IMR-90 (cell line): ENCODE measurements around the gene FOXA2. TPM values are rescaled to one million over a fixed set of nuclear protein-coding genes. Genes with fewer than 3 reads are reported as not detected.

Experiments
- ATAC-seq: fragments of 200-7000 bp; cut with Tn5 transposase; 2 replicates; pipeline ENCODE4 v1.9.1; 2020; ENCODE audit warnings: low read depth, mild to moderate bottlenecking, moderate library complexity
- BruUV-seq: library from RNA; stranded (reverse); fragments of 400-500 nt; replicated peaks from 2 replicates; lab custom pipeline; 2021; lab: Mats Ljungman, UMichigan
- CTCF ChIA-PET: fragments of 300-600 bp; formaldehyde crosslinking; extraction: SDS; loops from one replicate; lab custom pipeline; 2021; ENCODE audit warnings: antibody characterized with exemption; lab: Yijun Ruan, JAX
- POLR2A ChIA-PET: fragments of 300-600 bp; sonication (Branson Sonifier 250); formaldehyde crosslinking; loops from one replicate; lab custom pipeline; 2022; ENCODE audit warnings: antibody characterized with exemption; ENCODE audit not compliant: unreplicated experiment; lab: Charles Lee
- DNase-seq: peaks from one replicate; pipeline ENCODE4 v3.0.0; 2013
- H2AFZ ChIP-seq: replicated peaks from 2 replicates; pipeline ENCODE3; 2013; ENCODE audit warnings: low read length, mild to moderate bottlenecking; ENCODE audit not compliant: poor library complexity
- H2AK5ac ChIP-seq: 2 replicates; pipeline ENCODE4 v1.6.1; 2013; ENCODE audit warnings: low read depth, low read length, inconsistent platforms
- H2AK9ac ChIP-seq: replicated peaks from 2 replicates; pipeline ENCODE3; 2013; ENCODE audit warnings: mild to moderate bottlenecking, low read depth, low read length, moderate library complexity; ENCODE audit not compliant: poor library complexity
- H2BK120ac ChIP-seq: 2 replicates; pipeline ENCODE4 v1.6.1; 2013; ENCODE audit warnings: low read depth, low read length, inconsistent platforms
- H2BK15ac ChIP-seq: 3 replicates; pipeline ENCODE4 v1.6.1; 2013; ENCODE audit warnings: low read depth, low read length, inconsistent platforms
- H2BK20ac ChIP-seq: 2 replicates; pipeline ENCODE4 v1.6.1; 2013; ENCODE audit warnings: low read depth, mild to moderate bottlenecking, inconsistent platforms, low read length, moderate library complexity
- H2BK5ac ChIP-seq: 2 replicates; pipeline ENCODE4 v1.6.1; 2013; ENCODE audit warnings: mild to moderate bottlenecking, low read depth, low read length, inconsistent platforms; ENCODE audit not compliant: poor library complexity, severe bottlenecking
- H3K14ac ChIP-seq: replicated peaks from 2 replicates; pipeline ENCODE4 v1.6.1; 2013; ENCODE audit warnings: low read depth, low read length, inconsistent platforms
- H3K18ac ChIP-seq: 2 replicates; pipeline ENCODE4 v1.6.1; 2013; ENCODE audit warnings: low read depth, low read length, control low read depth
- H3K23ac ChIP-seq: 2 replicates; pipeline ENCODE4 v1.6.1; 2013; ENCODE audit warnings: low read depth, low read length, inconsistent platforms
- H3K27ac ChIP-seq: 2 replicates; pipeline ENCODE4 v1.5.1; 2013; ENCODE audit warnings: mild to moderate bottlenecking, control low read depth, low read length; ENCODE audit not compliant: insufficient read depth
- H3K27me3 ChIP-seq: 2 replicates; pipeline ENCODE4 v1.6.1; 2013; ENCODE audit warnings: low read length; ENCODE audit not compliant: control insufficient read depth, insufficient read depth
- H3K36me3 ChIP-seq: 2 replicates; pipeline ENCODE4 v1.6.1; 2013; ENCODE audit warnings: low read length, mixed read lengths; ENCODE audit not compliant: control insufficient read depth, insufficient read depth
- H3K4ac ChIP-seq: 2 replicates; pipeline ENCODE4 v1.6.1; 2013; ENCODE audit warnings: low read depth, low read length, inconsistent platforms
- H3K4me1 ChIP-seq: 2 replicates; pipeline ENCODE4 v1.6.1; 2013; ENCODE audit warnings: low read length, mixed read lengths; ENCODE audit not compliant: control insufficient read depth, insufficient read depth
- H3K4me2 ChIP-seq: 2 replicates; pipeline ENCODE4 v1.6.1; 2013; ENCODE audit warnings: low read depth, mild to moderate bottlenecking, control low read depth, low read length, moderate library complexity
- H3K4me3 ChIP-seq: 2 replicates; pipeline ENCODE4 v1.5.1; 2013; ENCODE audit warnings: low read depth, mild to moderate bottlenecking, control low read depth, low read length, moderate library complexity; ENCODE audit not compliant: insufficient read depth
- H3K56ac ChIP-seq: 2 replicates; pipeline ENCODE4 v1.6.1; 2013; ENCODE audit warnings: low read length, inconsistent platforms; ENCODE audit not compliant: insufficient read depth; ENCODE audit errors: extremely low read depth
- H3K79me1 ChIP-seq, 2 experiments: 2 replicates each; pipeline ENCODE4 v1.6.1; 2013; ENCODE audit warnings: low read length in 2 of 2, inconsistent platforms in 1 of 2, low read depth in 1 of 2
- H3K9ac ChIP-seq: 2 replicates; pipeline ENCODE4 v1.6.1; 2013; ENCODE audit warnings: low read depth, low read length, control low read depth
- H3K9me1 ChIP-seq: 2 replicates; pipeline ENCODE4 v1.6.1; 2013; ENCODE audit warnings: low read length, inconsistent platforms; ENCODE audit not compliant: insufficient read depth
- H3K9me3 ChIP-seq: 2 replicates; pipeline ENCODE4 v1.6.1; 2013; ENCODE audit warnings: low read length; ENCODE audit not compliant: control insufficient read depth, insufficient read depth
- H4K20me1 ChIP-seq: 2 replicates; pipeline ENCODE4 v1.6.1; 2013; ENCODE audit warnings: low read length, inconsistent platforms; ENCODE audit not compliant: insufficient read depth
- H4K5ac ChIP-seq: 2 replicates; pipeline ENCODE4 v1.6.1; 2013; ENCODE audit warnings: mild to moderate bottlenecking, low read depth, low read length, control low read depth
- H4K8ac ChIP-seq, 2 experiments: 2 replicates each; pipeline ENCODE4 v1.6.1; 2013; ENCODE audit warnings: low read depth in 2 of 2, low read length in 2 of 2, control low read depth in 1 of 2, inconsistent platforms in 1 of 2
- H4K91ac ChIP-seq: 2 replicates; pipeline ENCODE4 v1.6.1; 2013; ENCODE audit warnings: low read depth, low read length, inconsistent platforms; ENCODE audit not compliant: insufficient read depth
- MXI1 ChIP-seq: IDR thresholded peaks from 2 replicates; pipeline ENCODE4 v1.6.1; 2012; ENCODE audit warnings: low read depth, mild to moderate bottlenecking, low read length, moderate library complexity, borderline replicate concordance
- RAD21 ChIP-seq: IDR thresholded peaks from 2 replicates; pipeline ENCODE4 v1.6.1; 2012; ENCODE audit warnings: low read length, improper control_type of control experiment
- WGBS, 2 experiments: methylation state at CpG; one replicate each; pipeline versions ENCODE4 v1.1.5 to v1.1.7; 2013; ENCODE audit warnings: missing lambda C conversion rate in 2 of 2; ENCODE audit not compliant: insufficient read length in 1 of 2; ENCODE audit errors: extremely low coverage in 2 of 2; 5-methylcytosine and 5-hydroxymethylcytosine counted together
- dilution Hi-C: fragments of 300-500 bp; cut with HindIII; formaldehyde crosslinking; loops from one replicate; pipeline ENCODE4 v1.14.3; 2018; ENCODE audit warnings: low sequenced_read_pairs; ENCODE audit not compliant: unreplicated experiment
- in situ Hi-C: fragments of 300-500 bp; cut with MboI; formaldehyde crosslinking; loops from 3 replicates; pipeline ENCODE4 v1.14.3; 2019; ENCODE audit warnings: low sequenced_read_pairs, inconsistent platforms, mixed read lengths
- intact Hi-C: fragments of 100-400 bp; cut with micrococcal nuclease; formaldehyde crosslinking; loops from 2 replicates; pipeline ENCODE4 v1.10.0; 2022
- polyA plus RNA-seq, 3 experiments: library from polyadenylated mRNA; depleted of rRNA; stranded (reverse); fragments of >200 nt; gene quantifications; 2 replicates each; pipeline ENCODE4 v1.2.3, GENCODE V29; 2012; ENCODE audit warnings: low replicate concordance in 1 of 3
- total RNA-seq: library from RNA; depleted of rRNA; stranded (reverse); fragments of >200 nt; gene quantifications from 2 replicates; pipeline ENCODE4 v1.2.3, GENCODE V29; 2012

FOXA2 gene
- total and polyA plus RNA-seq, 2 of the 4 experiments (the other 2 are of a cell fraction): not detected

GRCh38 chr20:22586645-22587310 is 2.4 kb upstream of the FOXA2 start:
- no peaks in the 10 kb centered on the region for H3K36me3 ChIP-seq
- H2BK5ac ChIP-seq: no peak overlapping the region
- TF ChIP-seq MXI1 (no peak), RAD21 (peak; percentile 14; the same call in 1 of the 2 replicates)
- intact Hi-C loops (no loop called here), dilution Hi-C loops (no loop called here), in situ Hi-C loops (no loop called here)
- no peak overlapping the region for H3K14ac ChIP-seq
- no peak overlapping the region for H3K4me2 ChIP-seq
- ATAC-seq (no peak), DNase-seq (no peak)
- H3K27me3 ChIP-seq: peaks cover 59% of the 10 kb centered on the region
- no peak overlapping the region for H3K56ac ChIP-seq
- no peak overlapping the region for H2BK15ac ChIP-seq
- no peaks in the 10 kb centered on the region for H3K4me1 ChIP-seq
- no peak overlapping the region for H3K23ac ChIP-seq
- H3K79me1 ChIP-seq: no peaks in the 10 kb centered on the region
- no peak overlapping the region for H3K9ac ChIP-seq
- no peak overlapping the region for H3K4me3 ChIP-seq
- H3K4ac ChIP-seq: no peak overlapping the region
- H2AK5ac ChIP-seq: no peak overlapping the region
- ChIA-PET POLR2A (no interaction called here), CTCF (no interaction called here)
- no peaks in the 10 kb centered on the region for H3K9me1 ChIP-seq
- H4K20me1 ChIP-seq: no peaks in the 10 kb centered on the region
- peaks cover 2% of the 10 kb centered on the region; the same call in 1 of the 2 replicates for H3K9me3 ChIP-seq
- no peak overlapping the region for H3K18ac ChIP-seq
- no peak overlapping the region for H2BK20ac ChIP-seq
- no peak overlapping the region for H3K27ac ChIP-seq
- H4K5ac ChIP-seq: no peak overlapping the region
- H4K8ac ChIP-seq: no peak overlapping the region
- peak overlapping the region; percentile 28 for H2AK9ac ChIP-seq
- H4K91ac ChIP-seq: no peak overlapping the region
- H2AFZ ChIP-seq: no peak overlapping the region
- WGBS, 2 experiments: 5% methylated on average over 15 of the region's 47 CpGs; no CpG with 5 or more reads in 1 of the 2 experiments
- BruUV-seq: no TSS peak
- no peak overlapping the region for H2BK120ac ChIP-seq
